ENCODE measurements around the gene CAND1. TPM values are rescaled to one million over a fixed set of nuclear protein-coding genes. Genes with fewer than 3 reads are reported as not detected.

CAND1 gene
- total and polyA plus RNA-seq, 12 donors = 10.2 to 57.2 (median 35.4) TPM

DNA sequence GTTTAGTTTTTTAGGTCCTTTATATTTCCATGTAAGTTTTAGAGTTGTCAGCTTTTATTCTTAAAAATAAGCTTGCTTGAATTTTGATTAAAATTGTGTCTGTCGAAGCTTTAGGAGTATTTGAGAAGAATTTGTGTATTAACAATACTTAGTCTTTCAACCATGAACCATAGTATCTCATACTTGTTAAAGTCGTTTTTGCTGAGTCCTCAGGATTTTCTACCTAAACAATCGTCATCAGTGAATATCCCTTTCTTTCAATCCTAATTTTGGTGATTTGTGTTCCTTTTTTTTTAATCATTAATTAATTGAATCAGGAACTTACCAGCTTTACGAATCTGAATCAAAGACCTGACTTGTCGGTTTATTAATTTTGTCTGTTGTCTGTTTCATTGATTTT is 18.2 kb downstream of the CAND1 start:
- TF ChIP-seq, protein P1, sequence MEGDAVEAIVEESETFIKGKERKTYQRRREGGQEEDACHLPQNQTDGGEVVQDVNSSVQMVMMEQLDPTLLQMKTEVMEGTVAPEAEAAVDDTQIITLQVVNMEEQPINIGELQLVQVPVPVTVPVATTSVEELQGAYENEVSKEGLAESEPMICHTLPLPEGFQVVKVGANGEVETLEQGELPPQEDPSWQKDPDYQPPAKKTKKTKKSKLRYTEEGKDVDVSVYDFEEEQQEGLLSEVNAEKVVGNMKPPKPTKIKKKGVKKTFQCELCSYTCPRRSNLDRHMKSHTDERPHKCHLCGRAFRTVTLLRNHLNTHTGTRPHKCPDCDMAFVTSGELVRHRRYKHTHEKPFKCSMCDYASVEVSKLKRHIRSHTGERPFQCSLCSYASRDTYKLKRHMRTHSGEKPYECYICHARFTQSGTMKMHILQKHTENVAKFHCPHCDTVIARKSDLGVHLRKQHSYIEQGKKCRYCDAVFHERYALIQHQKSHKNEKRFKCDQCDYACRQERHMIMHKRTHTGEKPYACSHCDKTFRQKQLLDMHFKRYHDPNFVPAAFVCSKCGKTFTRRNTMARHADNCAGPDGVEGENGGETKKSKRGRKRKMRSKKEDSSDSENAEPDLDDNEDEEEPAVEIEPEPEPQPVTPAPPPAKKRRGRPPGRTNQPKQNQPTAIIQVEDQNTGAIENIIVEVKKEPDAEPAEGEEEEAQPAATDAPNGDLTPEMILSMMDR (IDR thresholded peaks at IDR 0.05) = no peak
- no peak for ATAC-seq
- H3K4me3 ChIP-seq = no peak overlapping the region
- peaks cover 0 to 57% (median 8%) of the 10 kb centered on the region in 9 donors for H3K36me3 ChIP-seq
- no peak for DNase-seq
- WGBS, 2 donors = 83 to 93% methylated on average over 5 of the region's 5 CpGs
- peaks cover 0 to 12% (median 0%) of the 10 kb centered on the region in 9 donors for H3K4me1 ChIP-seq
- H3K27ac ChIP-seq = no peak overlapping the region
- H3K9me3 ChIP-seq = no peaks in the 10 kb centered on the region
- intact Hi-C loops (cut with DNase I) = no loop called here
- no peaks in the 10 kb centered on the region for H3K27me3 ChIP-seq

DNA sequence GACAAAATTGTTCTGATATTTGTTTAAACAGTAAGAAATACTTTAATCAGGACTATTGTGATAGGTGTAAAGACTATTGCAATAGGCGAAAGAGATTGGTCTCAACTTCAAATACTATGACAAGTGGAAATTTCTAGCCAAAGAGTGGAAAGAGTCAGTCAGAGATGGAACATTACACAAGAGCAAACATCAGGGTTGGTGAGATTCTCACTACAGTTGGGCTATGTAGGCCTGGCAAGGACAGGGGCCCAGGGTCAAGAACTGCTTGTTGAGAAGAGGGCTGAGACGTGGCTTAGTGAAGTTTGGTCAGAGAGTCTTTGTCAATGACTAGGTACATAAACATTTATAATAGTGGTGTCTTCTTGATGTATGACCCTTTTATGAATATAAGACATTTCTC is 19.4 kb downstream of the CAND1 start:
- intact Hi-C loops (cut with DNase I) = no loop called here
- ATAC-seq (peak in 1 of 8 donors; percentile 15), DNase-seq (no peak)
- peaks cover 0 to 14% (median 0%) of the 10 kb centered on the region in 9 donors for H3K4me1 ChIP-seq
- H3K36me3 ChIP-seq = peaks cover 0 to 51% (median 0%) of the 10 kb centered on the region in 9 donors
- H3K27ac ChIP-seq = no peak overlapping the region
- TF ChIP-seq, protein P1 (IDR thresholded peaks at IDR 0.05) = no peak
- H3K4me3 ChIP-seq = no peak overlapping the region
- no peaks in the 10 kb centered on the region for H3K27me3 ChIP-seq
- no peaks in the 10 kb centered on the region for H3K9me3 ChIP-seq
- 90 to 95% methylated on average over 2 of the region's 2 CpGs for WGBS, 2 donors

DNA sequence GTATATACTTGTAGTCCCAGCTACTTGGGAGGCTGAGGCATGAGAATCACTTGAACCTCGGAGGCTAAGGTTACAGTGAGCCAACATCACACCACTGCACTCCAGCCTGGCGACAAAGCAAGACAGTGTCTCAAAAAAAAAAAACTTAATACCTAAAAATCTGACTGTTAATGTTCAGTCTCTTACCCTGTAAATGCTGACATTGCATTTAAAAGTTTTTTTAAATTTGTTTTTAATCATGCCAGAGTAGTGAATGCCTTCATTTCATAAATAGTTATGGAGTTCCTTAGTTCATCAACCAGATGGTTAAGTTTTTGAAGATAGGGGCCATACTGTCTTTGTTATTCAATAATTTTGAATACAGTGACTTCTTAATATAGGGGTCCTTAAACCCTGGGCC is 21.2 kb downstream of the CAND1 start:
- Histone ChIP-seq H3K27ac (no peak overlapping the region), H3K36me3 (peaks cover 0 to 54% (median 8%) of the 10 kb centered on the region in 9 donors), H3K9me3 (no peaks in the 10 kb centered on the region), H3K27me3 (no peaks in the 10 kb centered on the region), H3K4me3 (no peak overlapping the region), H3K4me1 (peaks cover 0 to 14% (median 0%) of the 10 kb centered on the region in 9 donors)
- ATAC-seq (no peak), DNase-seq (no peak)
- WGBS, 2 donors = 94 to 97% methylated on average over 2 of the region's 2 CpGs
- TF ChIP-seq, protein P1 (IDR thresholded peaks at IDR 0.05) = no peak
- intact Hi-C loops (cut with DNase I) = no loop called here

DNA sequence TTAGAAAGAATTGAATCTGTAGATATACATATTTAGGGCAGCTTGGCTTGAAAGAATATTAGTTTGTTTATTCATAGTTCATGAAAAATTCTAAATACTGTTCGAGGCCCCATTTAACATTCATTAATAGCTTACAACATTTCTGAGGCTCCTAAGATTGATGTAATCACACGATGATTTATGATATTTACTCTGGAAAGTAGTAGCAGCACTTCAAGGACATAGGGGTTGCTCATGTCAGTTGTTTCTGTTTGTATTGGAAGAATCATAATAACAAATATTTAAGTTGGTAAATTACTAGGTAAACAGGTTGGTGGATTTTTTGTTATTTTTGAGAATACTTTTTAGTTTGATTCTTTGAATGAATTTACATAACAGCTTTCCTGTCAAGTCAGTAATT is 30.4 kb downstream of the CAND1 start:
- Histone ChIP-seq H3K36me3 (peaks cover 0 to 99% (median 32%) of the 10 kb centered on the region in 9 donors), H3K27ac (no peak overlapping the region), H3K27me3 (no peaks in the 10 kb centered on the region), H3K4me1 (no peaks in the 10 kb centered on the region), H3K4me3 (no peak overlapping the region), H3K9me3 (no peaks in the 10 kb centered on the region)
- DNase-seq (no peak), ATAC-seq (no peak)
- intact Hi-C loops (cut with DNase I) = no loop called here
- WGBS, 2 donors = 86 to 88% methylated on average over 2 of the region's 2 CpGs
- TF ChIP-seq, protein P1 (IDR thresholded peaks at IDR 0.05) = no peak
